Activated CD8-positive, alpha-beta T cell treated with anti-CD3 and anti-CD28 coated beads for 36 hours (primary cell): ENCODE measurements around the gene THRAP3. TPM values are rescaled to one million over a fixed set of nuclear protein-coding genes. Genes with fewer than 3 reads are reported as not detected.

Source experiments
- ATAC-seq: fragments of 200-7000 bp; cut with Tn5 transposase; one replicate; pipeline ENCODE4 v1.10.0; 2021; ENCODE audit warnings: mild to moderate bottlenecking, moderate library complexity
- CTCF ChIA-PET: fragments of 350-600 bp; sonication (Branson Sonifier 250); formaldehyde crosslinking; loops from one replicate; lab custom pipeline; 2021; ENCODE audit warnings: antibody characterized with exemption; lab: Charles Lee
- POLR2A ChIA-PET: fragments of 350-600 bp; sonication (Branson Sonifier 250); formaldehyde crosslinking; loops from one replicate; lab custom pipeline; 2021; ENCODE audit warnings: antibody characterized with exemption; lab: Charles Lee
- DNase-seq: peaks from one replicate; pipeline ENCODE4 v3.0.0-alpha.2; 2020
- H3K27ac Mint-ChIP-seq: one replicate; pipeline ENCODE4 v1.8.0; 2021; ENCODE audit warnings: mild to moderate bottlenecking, mixed read lengths
- H3K27me3 Mint-ChIP-seq: one replicate; pipeline ENCODE4 v1.8.0; 2021; ENCODE audit warnings: mixed read lengths
- H3K36me3 Mint-ChIP-seq: one replicate; pipeline ENCODE4 v1.8.0; 2021; ENCODE audit warnings: low read depth, mixed read lengths
- H3K4me1 Mint-ChIP-seq: one replicate; pipeline ENCODE4 v1.8.0; 2021; ENCODE audit warnings: low read depth, mixed read lengths
- H3K4me3 Mint-ChIP-seq: one replicate; pipeline ENCODE4 v1.8.0; 2021; ENCODE audit warnings: mild to moderate bottlenecking, moderate library complexity, mixed read lengths
- H3K9me3 Mint-ChIP-seq: one replicate; pipeline ENCODE4 v1.8.0; 2021; ENCODE audit warnings: mixed read lengths
- intact Hi-C: fragments of 100-400 bp; cut with micrococcal nuclease; formaldehyde crosslinking; loops from one replicate; pipeline ENCODE4 v1.10.0; 2022
- total RNA-seq, 2 experiments: library from RNA; stranded (reverse); gene quantifications; one replicate each; pipeline ENCODE4 v1.2.3, GENCODE V29; 2021
- TF ChIP-seq, protein P1 (sequence below): fragments of 200-600 bp; IDR thresholded peaks from one replicate; pipeline ENCODE4 v1.8.0; 2022; ENCODE audit warnings: antibody characterized with exemption, mild to moderate bottlenecking

The THRAP3 gene
- total RNA-seq, 2 experiments from 2014 or later: 119 to 121 TPM

DNA sequence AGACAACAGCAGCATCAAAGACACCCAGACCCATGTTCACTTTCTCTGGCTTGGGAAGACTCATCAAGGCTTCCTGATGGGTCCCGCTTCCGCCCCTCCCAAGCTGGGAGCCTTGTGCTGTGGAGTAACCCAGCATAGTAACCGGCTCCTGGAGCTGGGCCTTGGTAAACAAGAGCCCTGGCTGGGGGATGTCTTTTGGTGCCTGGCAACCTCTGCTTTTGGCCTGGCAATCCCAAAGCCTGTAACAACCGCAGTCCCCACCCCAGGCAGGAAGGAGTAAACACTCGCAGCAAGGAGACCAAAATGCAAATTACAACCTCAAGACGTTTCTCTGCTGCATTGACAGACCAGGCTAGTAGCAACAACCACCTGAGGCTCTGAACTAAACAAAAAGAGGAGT lies 16.9 kb upstream of the THRAP3 start:
- TF ChIP-seq, protein P1, sequence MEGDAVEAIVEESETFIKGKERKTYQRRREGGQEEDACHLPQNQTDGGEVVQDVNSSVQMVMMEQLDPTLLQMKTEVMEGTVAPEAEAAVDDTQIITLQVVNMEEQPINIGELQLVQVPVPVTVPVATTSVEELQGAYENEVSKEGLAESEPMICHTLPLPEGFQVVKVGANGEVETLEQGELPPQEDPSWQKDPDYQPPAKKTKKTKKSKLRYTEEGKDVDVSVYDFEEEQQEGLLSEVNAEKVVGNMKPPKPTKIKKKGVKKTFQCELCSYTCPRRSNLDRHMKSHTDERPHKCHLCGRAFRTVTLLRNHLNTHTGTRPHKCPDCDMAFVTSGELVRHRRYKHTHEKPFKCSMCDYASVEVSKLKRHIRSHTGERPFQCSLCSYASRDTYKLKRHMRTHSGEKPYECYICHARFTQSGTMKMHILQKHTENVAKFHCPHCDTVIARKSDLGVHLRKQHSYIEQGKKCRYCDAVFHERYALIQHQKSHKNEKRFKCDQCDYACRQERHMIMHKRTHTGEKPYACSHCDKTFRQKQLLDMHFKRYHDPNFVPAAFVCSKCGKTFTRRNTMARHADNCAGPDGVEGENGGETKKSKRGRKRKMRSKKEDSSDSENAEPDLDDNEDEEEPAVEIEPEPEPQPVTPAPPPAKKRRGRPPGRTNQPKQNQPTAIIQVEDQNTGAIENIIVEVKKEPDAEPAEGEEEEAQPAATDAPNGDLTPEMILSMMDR: no peak
- H3K27ac Mint-ChIP-seq: peak overlapping the region; percentile 66
- H3K9me3 Mint-ChIP-seq: no peaks in the 10 kb centered on the region
- ATAC-seq: no peak
- no peaks in the 10 kb centered on the region for H3K27me3 Mint-ChIP-seq
- DNase-seq: no peak
- intact Hi-C loops: no loop called here
- H3K4me3 Mint-ChIP-seq: no peak overlapping the region
- ChIA-PET POLR2A (interaction anchor here (1.3 kb wide), 1 partner anchor 51 kb away, joined by 3 read pairs; the partner anchor contains the start of gene MAP7D1), CTCF (interaction anchor here (1.3 kb wide), 1 partner anchor 73 kb away, joined by 3 read pairs; no protein-coding TSS in a partner anchor)
- no peaks in the 10 kb centered on the region for H3K36me3 Mint-ChIP-seq
- peaks cover 16% of the 10 kb centered on the region for H3K4me1 Mint-ChIP-seq

DNA sequence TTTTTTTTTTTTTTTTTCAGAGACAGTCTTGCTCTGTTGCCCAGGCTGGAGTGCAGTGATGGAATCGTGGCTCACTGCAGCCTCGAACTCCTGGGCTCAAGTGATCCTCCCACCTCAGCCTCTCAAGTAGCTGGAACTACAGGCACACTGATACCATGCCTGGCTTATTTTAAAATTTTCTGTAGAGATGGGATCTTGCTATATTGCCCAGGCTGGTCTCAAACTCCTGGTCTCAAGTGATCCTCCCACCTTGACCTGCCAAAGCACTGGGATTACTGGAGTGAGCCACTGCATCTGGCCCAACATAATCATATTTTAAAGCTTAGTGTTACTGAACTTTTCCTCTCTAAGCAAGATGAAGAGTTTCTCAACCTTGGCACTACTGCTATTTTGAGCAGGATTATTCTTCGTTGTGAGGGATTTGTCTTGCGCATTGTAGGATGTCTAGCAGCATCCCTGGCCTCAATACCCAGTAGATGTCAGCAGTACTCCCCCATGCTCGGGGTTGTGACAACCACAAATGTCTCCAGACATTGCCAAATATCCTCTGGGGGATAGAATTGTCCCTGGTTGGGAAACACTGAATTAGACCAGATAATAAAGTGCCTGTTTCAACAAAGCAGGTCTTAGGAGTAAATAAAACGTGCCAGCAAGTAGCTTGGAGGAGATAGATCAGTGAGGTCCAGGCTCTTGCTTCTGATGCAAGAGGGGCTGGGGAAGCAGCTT lies 15.1 kb upstream of the THRAP3 start:
- ChIA-PET POLR2A (no interaction called here), CTCF (interaction anchor here (0.9 to 1.4 kb wide), 3 partner anchors 14 to 60 kb away, joined by 3 to 5 read pairs (median 4); partner anchors contain the start of gene TRAPPC3)
- TF ChIP-seq, protein P1: no peak
- no peaks in the 10 kb centered on the region for H3K36me3 Mint-ChIP-seq
- intact Hi-C loops: no loop called here
- no peak for ATAC-seq
- H3K4me1 Mint-ChIP-seq: peaks cover 16% of the 10 kb centered on the region
- H3K27me3 Mint-ChIP-seq: no peaks in the 10 kb centered on the region
- no peak for DNase-seq
- H3K27ac Mint-ChIP-seq: no peak overlapping the region
- H3K9me3 Mint-ChIP-seq: no peaks in the 10 kb centered on the region
- H3K4me3 Mint-ChIP-seq: no peak overlapping the region

DNA sequence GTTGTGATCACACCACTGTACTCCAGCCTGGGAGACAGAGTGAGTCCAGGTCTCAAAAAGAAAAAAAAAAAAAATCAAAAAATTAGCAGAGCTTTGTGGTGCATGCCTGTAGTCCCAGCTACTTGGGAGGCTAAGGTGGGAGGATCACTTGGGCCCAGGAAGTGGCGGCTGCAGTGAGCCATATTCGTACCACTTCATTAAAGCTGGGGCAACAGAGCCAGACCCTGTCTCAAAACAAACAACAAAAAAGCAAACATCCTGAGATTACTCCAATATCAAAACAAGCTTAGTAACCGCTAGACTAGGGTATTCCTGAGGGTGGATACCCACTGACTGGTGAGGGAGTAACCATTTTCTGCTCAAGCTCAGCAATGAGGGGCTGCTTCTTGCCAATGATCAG lies 12.9 kb upstream of the THRAP3 start:
- H3K27ac Mint-ChIP-seq: no peak overlapping the region
- no peak overlapping the region for H3K4me3 Mint-ChIP-seq
- H3K4me1 Mint-ChIP-seq: peaks cover 12% of the 10 kb centered on the region
- TF ChIP-seq, protein P1: no peak
- H3K27me3 Mint-ChIP-seq: no peaks in the 10 kb centered on the region
- intact Hi-C loops: no loop called here
- DNase-seq: no peak
- ChIA-PET POLR2A (interaction anchor here (0.9 kb wide), 1 partner anchor 12 kb away, joined by 3 read pairs; no protein-coding TSS in a partner anchor), CTCF (interaction anchor here (0.8 to 2.6 kb wide), 3 partner anchors 14 to 74 kb away, joined by 3 to 8 read pairs (median 5); no protein-coding TSS in a partner anchor)
- ATAC-seq: no peak
- no peaks in the 10 kb centered on the region for H3K9me3 Mint-ChIP-seq
- H3K36me3 Mint-ChIP-seq: no peaks in the 10 kb centered on the region

GRCh38 chr1:36211841-36212240 lies 12.4 kb upstream of the THRAP3 start:
- POLR2A ChIA-PET: interaction anchor here (0.9 kb wide), 1 partner anchor 11 kb away, joined by 3 read pairs; no protein-coding TSS in a partner anchor
- intact Hi-C loops: no loop called here
- H3K36me3 Mint-ChIP-seq: no peaks in the 10 kb centered on the region
- peaks cover 6% of the 10 kb centered on the region for H3K4me1 Mint-ChIP-seq
- DNase-seq (no peak), ATAC-seq (no peak)
- H3K9me3 Mint-ChIP-seq: no peaks in the 10 kb centered on the region
- CTCF ChIA-PET: interaction anchor here (0.8 to 2.6 kb wide), 3 partner anchors 13 to 74 kb away, joined by 3 to 8 read pairs (median 5); no protein-coding TSS in a partner anchor
- no peaks in the 10 kb centered on the region for H3K27me3 Mint-ChIP-seq
- no peak overlapping the region for H3K4me3 Mint-ChIP-seq
- no peak overlapping the region for H3K27ac Mint-ChIP-seq
- TF ChIP-seq, protein P1: no peak

DNA sequence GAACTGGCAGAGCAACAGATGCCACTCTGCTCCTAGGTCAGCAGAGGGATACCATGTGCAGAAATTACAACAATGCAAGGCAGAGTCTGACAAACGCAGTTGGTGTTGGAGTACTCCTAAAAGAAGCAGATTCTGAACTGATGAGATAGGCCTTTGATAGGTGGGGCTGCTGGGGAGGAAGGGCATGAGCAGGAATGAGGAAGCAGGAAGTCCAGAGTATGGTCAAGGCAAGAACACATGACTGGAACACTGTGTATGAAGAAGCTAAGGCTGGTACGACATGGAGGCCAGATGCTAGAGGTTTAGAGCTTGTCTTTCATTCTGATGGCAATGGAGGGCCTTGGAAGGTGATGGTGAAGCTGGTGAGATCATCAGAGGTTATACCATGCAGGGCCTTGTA lies 11.5 kb upstream of the THRAP3 start:
- Mint-ChIP-seq H3K4me1 (peaks cover 5% of the 10 kb centered on the region), H3K4me3 (no peak overlapping the region), H3K27ac (no peak overlapping the region), H3K27me3 (no peaks in the 10 kb centered on the region), H3K36me3 (no peaks in the 10 kb centered on the region), H3K9me3 (no peaks in the 10 kb centered on the region)
- ChIA-PET POLR2A (no interaction called here), CTCF (interaction anchor here (2.1 to 2.6 kb wide), 2 partner anchors 12 to 25 kb away, joined by 5 to 8 read pairs; no protein-coding TSS in a partner anchor)
- TF ChIP-seq, protein P1: no peak
- DNase-seq (no peak), ATAC-seq (no peak)
- intact Hi-C loops: no loop called here
